Rectal smooth muscle tissue (tissue), 1 donor: Measurements from ENCODE around the gene CDH2.
A peak's percentile ranks its signal among the peaks of the same experiment; 100 is the strongest.

Experiments
- H3K27ac ChIP-seq: one replicate; pipeline ENCODE4 v1.7.0; 2013; ENCODE audit warnings: low read depth, low read length, inconsistent platforms
- H3K27me3 ChIP-seq: one replicate; pipeline ENCODE4 v1.7.0; 2013; ENCODE audit warnings: low read length; ENCODE audit not compliant: control insufficient read depth, insufficient read depth
- H3K36me3 ChIP-seq: one replicate; pipeline ENCODE4 v1.7.0; 2013; ENCODE audit warnings: low read length; ENCODE audit not compliant: control insufficient read depth, insufficient read depth
- H3K4me1 ChIP-seq: one replicate; pipeline ENCODE4 v1.7.0; 2013; ENCODE audit warnings: low read length; ENCODE audit not compliant: control insufficient read depth, insufficient read depth
- H3K4me3 ChIP-seq: one replicate; pipeline ENCODE4 v1.7.0; 2013; ENCODE audit warnings: low read length
- H3K9ac ChIP-seq: one replicate; pipeline ENCODE4 v1.7.0; 2013; ENCODE audit warnings: low read length

Gene CDH2

GRCh38 chr18:28176948-28177827 lies at the start of gene CDH2:
Gene CDH2, minus strand, starts transcription at chr18:28177130. Its CDS starts 108 bp downstream, at chr18:28177022.
- no peak within 1 kb of the TSS for H3K9ac ChIP-seq
- peak within 1 kb of the TSS; percentile 66 for H3K4me3 ChIP-seq
- H3K4me1 ChIP-seq: peaks cover 4% of the 10 kb centered on the region
- no peak within 1 kb of the TSS for H3K27ac ChIP-seq
- peaks cover 6% of the 10 kb centered on the region for H3K27me3 ChIP-seq
- no peaks in the 10 kb centered on the region for H3K36me3 ChIP-seq

GRCh38 chr18:28212060-28212459 lies 35.1 kb upstream of the CDH2 start:
- no peak overlapping the region for H3K4me3 ChIP-seq
- H3K4me1 ChIP-seq: no peaks in the 10 kb centered on the region
- H3K9ac ChIP-seq: no peak overlapping the region
- H3K27ac ChIP-seq: no peak overlapping the region
- no peaks in the 10 kb centered on the region for H3K36me3 ChIP-seq
- H3K27me3 ChIP-seq: no peaks in the 10 kb centered on the region

DNA sequence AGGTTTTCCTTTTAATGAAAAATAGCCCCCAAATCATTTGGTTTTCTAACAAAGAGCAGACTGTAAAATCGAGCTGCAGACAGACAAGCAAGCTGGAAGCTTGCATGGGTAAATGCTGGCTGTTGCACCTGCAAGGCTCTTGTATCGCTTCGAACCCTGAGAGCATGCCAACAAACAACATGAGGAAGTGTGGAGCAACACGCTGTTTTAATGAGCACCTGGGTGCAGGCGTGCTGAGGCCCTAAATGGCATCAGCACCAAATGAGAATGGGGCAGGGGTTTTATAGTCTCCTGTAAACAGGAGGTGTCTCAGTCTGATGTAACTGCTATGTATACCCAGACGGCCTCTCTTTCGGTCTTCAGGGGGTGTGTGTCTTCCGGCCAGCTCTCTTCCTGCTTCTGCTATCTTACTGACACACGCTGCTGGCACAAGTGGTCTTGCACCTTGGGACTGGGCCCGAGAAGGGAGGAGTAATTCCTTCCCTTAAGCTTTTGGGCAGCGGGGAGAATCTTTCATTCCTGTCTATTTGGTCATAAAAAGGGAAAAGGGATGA lies 31.9 kb upstream of the CDH2 start:
- H3K27me3 ChIP-seq: no peaks in the 10 kb centered on the region
- H3K4me3 ChIP-seq: no peak overlapping the region
- H3K27ac ChIP-seq: no peak overlapping the region
- H3K4me1 ChIP-seq: no peaks in the 10 kb centered on the region
- H3K36me3 ChIP-seq: no peaks in the 10 kb centered on the region
- H3K9ac ChIP-seq: no peak overlapping the region

DNA sequence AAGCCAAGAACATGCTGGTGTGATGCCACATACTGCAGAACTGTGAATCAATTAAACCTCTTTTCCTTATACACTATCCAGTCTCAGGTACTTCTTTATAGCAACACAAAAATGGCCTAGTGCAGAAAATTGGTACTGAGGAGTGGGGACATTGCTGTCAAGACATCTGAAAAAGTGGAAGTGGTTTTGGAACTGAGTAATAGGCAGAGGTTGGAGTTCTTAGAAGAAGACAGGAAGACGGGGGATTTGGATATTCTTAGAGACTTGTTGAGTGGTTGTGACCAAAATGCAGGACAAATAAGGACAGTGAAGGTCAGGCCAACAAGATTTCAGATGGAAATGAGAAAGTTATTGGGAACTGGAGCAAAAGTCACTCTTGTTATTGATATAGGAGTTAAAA lies 31.3 kb upstream of the CDH2 start:
- Histone ChIP-seq H3K9ac (no peak overlapping the region), H3K27me3 (no peaks in the 10 kb centered on the region), H3K36me3 (no peaks in the 10 kb centered on the region), H3K4me3 (no peak overlapping the region), H3K4me1 (no peaks in the 10 kb centered on the region), H3K27ac (no peak overlapping the region)

- no peak overlapping the region for H3K4me3 ChIP-seq
- H3K9ac ChIP-seq: no peak overlapping the region
- no peaks in the 10 kb centered on the region for H3K27me3 ChIP-seq
- H3K27ac ChIP-seq: no peak overlapping the region
- H3K4me1 ChIP-seq: no peaks in the 10 kb centered on the region
- no peaks in the 10 kb centered on the region for H3K36me3 ChIP-seq
Measured at GRCh38 chr18:28204154-28204553, 27.2 kb upstream of the CDH2 start.

DNA sequence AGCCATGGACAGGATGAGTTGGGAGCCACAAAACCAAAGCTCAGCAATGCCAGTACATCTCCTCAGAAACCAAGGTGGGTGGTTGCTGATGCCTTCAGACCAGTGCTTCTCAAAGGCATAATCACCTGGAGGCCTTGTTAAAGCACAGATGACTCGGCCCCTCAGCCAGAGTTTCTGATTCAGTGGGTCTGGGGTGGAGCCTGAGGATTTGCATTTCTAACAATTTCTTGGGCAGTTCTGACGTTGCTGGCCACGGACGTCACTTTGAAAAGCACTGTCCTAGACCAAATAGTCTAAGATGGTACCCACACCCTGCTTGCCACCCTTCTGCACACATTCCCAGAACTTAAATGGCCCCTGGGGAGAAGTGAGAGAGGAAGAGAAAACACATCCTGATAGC lies 24.1 kb upstream of the CDH2 start:
- Histone ChIP-seq H3K4me3 (no peak overlapping the region), H3K36me3 (no peaks in the 10 kb centered on the region), H3K4me1 (no peaks in the 10 kb centered on the region), H3K9ac (no peak overlapping the region), H3K27me3 (no peaks in the 10 kb centered on the region), H3K27ac (no peak overlapping the region)

DNA sequence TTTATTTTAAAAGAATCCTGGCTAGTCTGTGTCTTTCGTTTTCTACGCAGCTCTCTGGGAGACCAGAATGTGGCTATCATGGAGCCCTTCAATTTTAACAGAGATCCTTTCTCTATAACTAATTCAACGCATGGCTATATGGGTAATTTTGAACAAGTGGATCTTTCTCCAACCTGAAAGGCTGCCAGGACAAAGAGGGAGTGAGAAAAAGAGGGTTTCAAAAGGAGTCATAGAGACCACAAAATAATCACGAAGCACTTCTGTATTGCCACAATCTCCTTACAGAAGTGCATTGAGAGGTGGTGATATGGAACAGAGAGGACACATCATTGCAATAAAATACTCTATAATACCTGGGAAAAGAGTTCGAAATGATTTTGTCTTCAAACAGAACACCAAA lies 21.7 kb upstream of the CDH2 start:
- H3K4me1 ChIP-seq: no peaks in the 10 kb centered on the region
- no peaks in the 10 kb centered on the region for H3K27me3 ChIP-seq
- no peak overlapping the region for H3K4me3 ChIP-seq
- H3K36me3 ChIP-seq: no peaks in the 10 kb centered on the region
- no peak overlapping the region for H3K27ac ChIP-seq
- no peak overlapping the region for H3K9ac ChIP-seq

GRCh38 chr18:28193177-28193778 lies 16.3 kb upstream of the CDH2 start:
- H3K4me1 ChIP-seq: no peaks in the 10 kb centered on the region
- H3K9ac ChIP-seq: no peak overlapping the region
- H3K27ac ChIP-seq: no peak overlapping the region
- H3K27me3 ChIP-seq: no peaks in the 10 kb centered on the region
- no peak overlapping the region for H3K4me3 ChIP-seq
- no peaks in the 10 kb centered on the region for H3K36me3 ChIP-seq

DNA sequence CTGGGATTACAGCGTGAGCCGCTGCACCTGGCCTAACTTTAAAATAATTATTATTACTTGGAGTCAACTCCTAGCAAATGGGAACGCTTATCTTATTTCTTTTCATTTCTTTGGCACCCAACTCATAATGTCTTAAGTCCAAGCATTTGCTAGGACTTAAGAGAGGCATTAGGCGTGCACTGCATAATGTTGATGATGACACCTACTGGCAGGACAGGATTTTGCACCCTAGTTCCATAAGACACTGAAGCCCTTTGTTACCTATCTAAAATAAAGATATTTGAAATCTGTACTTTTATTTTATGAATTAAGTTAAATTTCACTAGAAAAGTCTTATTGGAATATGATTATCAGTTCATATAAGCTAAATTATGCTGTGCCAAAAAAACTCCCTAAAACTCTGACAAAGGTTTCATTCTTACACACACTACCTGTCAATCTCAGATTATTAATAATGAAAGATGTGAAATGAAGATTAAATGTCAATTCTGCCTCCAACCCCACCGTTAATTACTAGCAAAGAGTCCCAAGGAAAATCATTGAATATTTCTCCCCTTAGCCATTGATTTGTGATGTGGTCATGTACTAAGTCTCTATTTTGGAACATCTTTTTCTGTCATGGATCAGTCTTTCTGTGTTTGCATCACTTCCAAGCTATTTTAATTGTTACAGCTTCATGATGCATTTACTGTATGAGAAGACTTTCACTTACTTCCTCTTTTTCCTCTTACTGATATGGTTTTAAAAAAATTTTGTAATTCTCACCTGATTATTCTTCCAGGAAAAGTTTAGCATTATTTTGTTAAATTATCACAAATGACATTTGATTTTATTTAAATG lies 12.7 kb upstream of the CDH2 start:
- no peaks in the 10 kb centered on the region for H3K36me3 ChIP-seq
- no peaks in the 10 kb centered on the region for H3K4me1 ChIP-seq
- H3K27me3 ChIP-seq: no peaks in the 10 kb centered on the region
- H3K9ac ChIP-seq: no peak overlapping the region
- H3K27ac ChIP-seq: no peak overlapping the region
- no peak overlapping the region for H3K4me3 ChIP-seq

- Histone ChIP-seq H3K4me1 (no peaks in the 10 kb centered on the region), H3K27me3 (no peaks in the 10 kb centered on the region), H3K4me3 (no peak overlapping the region), H3K36me3 (no peaks in the 10 kb centered on the region), H3K27ac (no peak overlapping the region), H3K9ac (no peak overlapping the region)
Measured at GRCh38 chr18:28185121-28185520, 8.2 kb upstream of the CDH2 start.

GRCh38 chr18:28183418-28184078 lies 6.6 kb upstream of the CDH2 start:
- Histone ChIP-seq H3K9ac (no peak overlapping the region), H3K36me3 (no peaks in the 10 kb centered on the region), H3K4me1 (no peaks in the 10 kb centered on the region), H3K27me3 (no peaks in the 10 kb centered on the region), H3K4me3 (no peak overlapping the region), H3K27ac (no peak overlapping the region)

DNA sequence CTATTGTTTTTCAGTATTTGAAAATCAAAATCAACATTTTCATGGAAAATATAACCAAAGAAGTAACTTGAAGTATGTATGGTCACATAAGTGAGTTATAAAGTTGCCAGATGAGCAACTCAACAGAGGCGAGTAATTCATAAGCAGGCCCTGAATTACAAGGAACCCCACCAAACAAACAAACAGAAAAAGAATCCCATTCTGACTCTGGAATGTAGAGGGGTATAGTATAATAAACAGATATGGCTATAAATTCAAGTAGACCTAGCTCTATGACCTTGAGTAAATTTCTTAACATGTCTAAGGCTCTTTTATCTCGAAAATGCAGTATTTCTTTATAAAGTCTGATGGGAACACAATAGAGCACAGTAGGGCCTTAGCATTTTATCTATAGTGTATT lies 4.7 kb upstream of the CDH2 start:
- no peaks in the 10 kb centered on the region for H3K4me1 ChIP-seq
- H3K27me3 ChIP-seq: no peaks in the 10 kb centered on the region
- no peak overlapping the region for H3K4me3 ChIP-seq
- H3K27ac ChIP-seq: no peak overlapping the region
- H3K36me3 ChIP-seq: no peaks in the 10 kb centered on the region
- no peak overlapping the region for H3K9ac ChIP-seq
